ENCODE results near the gene CD44.
"Not testable (repeated sequence)": the region's sequence is repeated elsewhere in the genome, so short reads cannot be mapped to it uniquely, and the experiment has no call there.

CD44 gene

DNA sequence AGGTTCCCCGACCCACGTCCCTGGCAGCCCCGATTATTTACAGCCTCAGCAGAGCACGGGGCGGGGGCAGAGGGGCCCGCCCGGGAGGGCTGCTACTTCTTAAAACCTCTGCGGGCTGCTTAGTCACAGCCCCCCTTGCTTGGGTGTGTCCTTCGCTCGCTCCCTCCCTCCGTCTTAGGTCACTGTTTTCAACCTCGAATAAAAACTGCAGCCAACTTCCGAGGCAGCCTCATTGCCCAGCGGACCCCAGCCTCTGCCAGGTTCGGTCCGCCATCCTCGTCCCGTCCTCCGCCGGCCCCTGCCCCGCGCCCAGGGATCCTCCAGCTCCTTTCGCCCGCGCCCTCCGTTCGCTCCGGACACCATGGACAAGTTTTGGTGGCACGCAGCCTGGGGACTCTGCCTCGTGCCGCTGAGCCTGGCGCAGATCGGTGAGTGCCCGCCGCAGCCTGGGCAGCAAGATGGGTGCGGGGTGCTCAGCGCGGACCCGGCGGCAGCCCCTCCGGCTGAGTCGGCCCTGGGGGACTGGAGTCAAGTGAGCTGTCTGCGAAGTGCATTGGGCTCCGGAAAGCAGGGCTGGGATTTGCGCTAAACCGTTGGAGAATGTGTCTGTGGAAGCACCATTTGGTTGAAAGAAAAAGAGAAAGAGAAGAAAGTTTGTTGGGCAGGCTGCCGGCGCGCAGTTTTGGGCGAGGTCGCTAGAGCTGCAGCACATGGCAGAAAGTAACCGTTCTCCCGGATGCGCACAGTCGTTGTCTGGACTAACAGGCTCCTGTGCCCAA lies at the start of gene CD44:
Gene CD44, plus strand, starts transcription at position 229 of the 779 bp plus-strand sequence. Its CDS starts 133 bp downstream, at position 362.
- peak in 1 of 2 experiments; percentile 38 for DNase-seq

DNA sequence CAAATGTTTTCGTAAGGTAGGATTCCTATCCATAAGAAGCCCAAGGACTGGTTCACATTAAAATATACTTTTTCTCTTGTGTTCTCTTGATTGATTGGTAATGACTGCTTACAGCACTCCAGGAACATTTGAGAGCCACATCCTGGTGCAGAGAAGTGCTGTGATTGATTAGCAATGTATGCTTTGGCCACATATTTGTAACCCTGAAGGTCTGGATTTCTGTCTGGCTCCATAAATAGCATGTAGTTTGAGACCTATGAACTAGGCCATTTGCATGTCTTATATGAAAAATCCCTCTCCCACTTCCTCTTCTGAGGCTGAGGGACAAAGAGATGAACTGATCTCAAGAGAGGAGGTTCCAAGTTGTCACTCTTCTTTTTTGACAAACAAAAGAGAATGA lies 49.3 kb upstream of the CD44 start:
- no peak for DNase-seq

DNA sequence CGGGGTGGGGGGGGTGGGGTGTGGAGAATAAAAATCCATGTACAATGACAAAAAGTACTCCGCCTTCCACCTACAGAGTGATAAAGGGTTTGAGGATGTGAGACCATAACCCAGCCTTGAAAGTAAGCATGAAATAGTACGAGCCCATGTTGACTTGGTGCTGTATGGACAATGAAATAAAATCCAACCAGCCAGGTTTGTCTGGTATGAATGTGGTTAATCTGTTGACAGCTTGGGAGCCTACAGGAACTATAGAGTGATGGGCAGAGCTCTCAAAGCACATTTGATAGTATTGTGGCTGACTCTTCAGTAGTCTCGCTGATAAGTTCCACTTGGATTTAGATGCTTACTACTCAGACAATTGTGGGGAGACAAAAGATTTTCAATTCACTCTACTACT lies 48.8 kb upstream of the CD44 start:
- DNase-seq: no peak

DNA sequence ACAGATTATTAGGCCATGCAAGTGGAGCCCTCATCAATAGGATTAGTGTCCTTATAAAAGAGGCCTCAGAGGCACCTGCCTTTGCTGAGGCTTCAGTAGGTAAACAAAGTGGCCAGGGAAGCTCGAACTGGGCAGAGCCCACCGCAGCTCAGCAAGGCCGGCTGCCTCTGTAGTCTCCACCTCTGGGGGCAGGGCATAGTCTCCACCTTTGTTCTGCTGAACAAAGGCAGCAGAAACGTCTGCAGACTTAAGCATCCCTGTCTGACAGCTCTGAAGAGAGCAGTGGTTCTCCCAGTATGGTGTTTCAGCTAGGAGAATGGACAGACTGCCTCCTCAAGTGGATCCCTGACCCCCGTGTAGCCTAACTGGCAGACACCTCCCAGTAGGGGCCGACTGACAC lies 48.0 kb upstream of the CD44 start:
- DNase-seq: not testable (repeated sequence)

DNA sequence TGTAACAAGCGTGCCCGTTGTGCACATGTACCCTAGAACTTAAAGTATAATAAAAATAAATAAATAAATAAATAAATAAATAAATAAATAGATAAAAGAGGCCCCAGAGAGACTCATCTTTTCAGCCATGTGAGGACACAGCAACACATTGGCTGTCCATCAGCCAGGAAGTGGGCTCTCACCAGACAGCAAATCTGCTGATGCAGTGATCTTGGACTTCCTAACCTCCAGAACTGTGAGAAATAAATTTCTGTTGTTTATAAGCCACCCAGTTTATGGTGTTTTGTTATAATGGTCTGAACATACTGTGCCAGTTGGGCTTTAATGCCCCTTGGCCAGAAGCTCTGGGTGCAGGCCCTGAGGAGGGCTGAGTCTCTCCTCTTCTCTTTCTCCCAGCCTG lies 42.2 kb upstream of the CD44 start:
- no peak for DNase-seq

DNA sequence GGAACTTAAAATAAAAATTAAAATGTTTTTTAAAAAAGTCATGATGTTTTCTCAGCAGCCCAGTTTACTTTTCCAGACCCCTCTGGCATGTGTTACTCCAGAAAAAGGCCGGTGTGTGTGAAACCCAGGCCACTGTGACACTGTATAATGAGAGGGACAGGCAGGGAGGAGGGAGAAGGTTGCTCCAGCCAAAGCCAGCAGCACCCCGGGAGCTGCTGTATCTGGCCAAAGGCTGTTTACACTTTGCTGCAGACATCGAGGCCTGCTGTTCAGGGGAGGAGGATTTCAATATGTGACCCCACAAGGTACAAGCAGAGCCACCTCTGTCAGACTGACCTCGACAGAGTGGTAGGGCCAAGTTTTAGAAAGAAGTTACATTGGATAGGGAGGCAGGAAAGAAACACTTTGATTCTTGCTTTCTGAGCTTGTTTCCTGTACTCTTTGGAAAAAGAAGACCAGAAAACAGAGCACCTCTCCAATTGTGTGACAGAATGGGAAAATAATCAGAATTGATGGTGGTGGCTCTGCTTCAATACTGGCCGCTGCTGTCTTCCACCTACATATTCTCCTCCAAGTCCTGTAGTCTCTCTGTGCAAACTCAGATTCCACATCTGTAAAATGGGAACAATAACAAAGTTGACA lies 41.0 kb upstream of the CD44 start:
- DNase-seq: no peak

DNA sequence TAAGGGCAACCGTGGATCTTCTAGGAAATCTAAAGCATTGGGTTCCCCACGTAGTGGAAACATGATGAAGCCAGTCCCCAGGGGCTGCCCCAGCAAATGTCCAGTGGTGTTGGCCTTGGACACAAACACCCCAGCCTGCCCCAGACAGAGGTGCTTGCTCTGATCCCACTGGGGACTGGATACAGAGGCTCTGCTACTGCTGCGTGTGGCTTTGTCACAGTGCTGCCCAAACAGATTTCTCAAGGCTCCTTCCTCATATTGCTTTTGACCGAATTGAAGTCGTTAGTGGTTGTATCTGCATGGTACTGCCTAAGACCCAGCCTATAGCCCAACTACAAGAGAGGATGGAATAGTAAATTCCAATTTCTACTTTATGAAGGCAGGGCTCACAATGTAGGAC lies 40.1 kb upstream of the CD44 start:
- DNase-seq: no peak

DNA sequence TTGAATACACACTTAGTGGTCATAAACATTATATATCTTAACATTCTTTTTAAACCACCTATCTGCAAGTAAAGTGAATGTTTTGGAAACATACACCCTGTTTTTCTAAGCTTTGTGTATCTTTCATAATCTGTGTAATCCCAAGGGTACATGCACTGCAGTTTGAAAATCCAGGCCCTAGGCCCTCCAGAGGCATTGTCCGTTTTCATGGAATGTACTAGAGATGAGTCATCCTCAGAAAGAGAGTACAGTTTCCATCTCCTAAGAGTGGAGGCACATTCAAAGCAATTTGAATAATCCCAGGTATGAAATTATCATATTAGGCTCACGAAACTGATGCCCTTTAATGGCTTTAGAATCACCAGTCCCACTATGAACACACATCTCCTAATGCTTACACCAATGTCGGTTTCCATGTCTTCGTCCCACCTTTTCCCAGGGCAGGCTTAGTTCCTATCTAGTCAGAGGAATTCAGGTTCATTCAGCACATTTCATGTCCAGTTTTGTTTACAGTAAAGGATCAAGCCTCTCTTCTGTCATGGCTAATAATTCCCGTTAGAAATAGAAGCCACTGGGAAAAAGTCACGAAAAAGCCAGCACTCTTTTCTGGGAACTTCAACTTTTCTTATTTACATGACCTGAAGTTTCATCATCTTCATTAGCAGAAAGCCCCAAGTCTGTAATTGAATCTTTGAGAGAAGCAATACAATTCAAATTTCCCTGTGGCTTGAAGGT lies 39.5 kb upstream of the CD44 start:
- no peak for DNase-seq

DNA sequence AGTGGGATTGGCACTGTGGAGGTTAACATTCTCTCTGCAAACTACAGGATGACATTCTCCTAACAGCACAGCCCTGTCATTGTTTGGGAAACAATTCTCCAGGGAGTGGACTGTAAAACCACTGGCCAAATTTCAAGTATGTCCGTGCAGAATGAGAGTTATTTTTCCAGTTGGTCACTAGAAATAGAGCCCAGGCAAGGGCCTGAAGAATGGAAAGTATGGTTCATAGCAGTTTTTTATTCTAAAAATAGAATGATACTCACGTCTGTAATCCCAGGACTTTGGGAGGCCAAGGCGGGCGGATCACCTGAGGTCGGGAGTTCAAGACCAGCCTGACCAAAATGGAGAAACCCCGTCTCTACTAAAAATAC lies 39.0 kb upstream of the CD44 start:
- DNase-seq: no peak

DNA sequence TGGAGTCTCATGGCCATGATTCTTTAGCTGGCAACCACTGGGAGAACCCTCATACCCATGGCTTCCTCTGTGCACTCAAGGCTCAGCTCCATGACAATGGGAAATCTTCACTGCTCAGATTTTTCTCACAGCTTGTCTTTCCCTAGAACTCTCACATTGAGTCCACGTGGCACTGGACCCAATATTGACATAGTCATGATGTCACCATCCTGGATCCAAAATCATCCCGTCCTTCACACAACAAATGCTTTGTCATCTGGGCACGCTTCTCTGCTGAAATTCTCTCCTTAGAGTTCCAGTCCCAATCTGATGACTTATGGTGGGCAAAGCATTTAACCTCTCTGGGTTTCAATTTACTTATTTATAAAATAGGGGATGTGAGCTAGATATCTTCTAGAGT lies 37.7 kb upstream of the CD44 start:
- no peak for DNase-seq

DNA sequence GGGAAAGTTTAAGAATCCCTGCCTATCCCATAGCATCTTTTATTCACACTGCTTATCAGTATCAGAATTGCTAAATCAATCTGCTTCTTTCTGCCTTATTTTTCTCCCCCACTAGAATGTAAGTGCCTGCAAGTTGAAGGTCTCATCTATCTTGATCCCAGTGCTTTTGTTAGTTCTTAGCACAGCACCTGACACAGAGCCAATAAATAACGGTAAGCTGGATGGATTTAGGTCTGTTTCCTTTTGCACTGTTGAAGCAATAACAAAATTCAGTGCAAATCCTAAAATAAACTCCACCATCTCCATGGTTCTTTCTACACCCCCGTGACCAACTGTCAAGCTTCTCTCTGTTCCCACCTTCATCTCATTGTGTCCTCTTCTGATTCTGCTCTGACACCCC lies 36.7 kb upstream of the CD44 start:
- no peak for DNase-seq

DNA sequence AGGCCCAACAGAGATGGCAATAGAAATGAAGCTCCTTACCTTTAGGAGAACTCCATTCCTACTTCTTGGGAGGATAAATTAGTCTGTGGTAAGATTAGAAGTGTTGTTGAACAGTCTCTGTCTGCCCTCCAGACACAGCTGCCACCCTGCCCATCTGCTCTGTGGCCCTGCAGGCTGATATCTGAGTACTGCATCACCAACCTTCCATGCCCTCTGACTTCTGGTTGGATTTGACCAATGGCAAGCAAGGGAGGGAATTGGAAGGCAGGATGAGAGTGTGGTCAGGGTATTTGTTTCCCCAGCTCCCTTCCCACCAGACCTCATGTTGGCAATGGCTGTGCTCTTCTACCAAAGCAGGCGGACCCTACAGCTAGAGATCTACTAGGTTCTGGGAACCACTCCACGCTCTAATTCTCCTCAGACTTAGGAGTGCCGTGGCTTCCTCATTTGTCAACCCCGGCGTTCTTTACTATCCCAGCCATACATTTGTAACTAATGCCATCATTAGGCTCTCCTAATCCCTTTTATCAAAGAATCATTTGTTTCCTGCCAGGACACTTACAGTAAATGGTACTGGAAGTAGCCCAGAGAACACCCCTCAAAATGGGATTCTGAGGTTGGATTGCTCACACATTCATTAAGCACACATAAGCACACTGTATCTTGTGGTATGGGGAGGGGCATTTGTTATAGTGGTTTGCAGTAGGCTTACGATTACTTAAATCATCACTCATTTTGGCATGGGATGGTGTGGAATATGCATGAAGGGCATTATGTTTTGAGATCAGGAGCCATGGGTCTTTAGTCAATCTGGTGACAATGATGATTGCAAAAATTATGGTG lies 35.4 kb upstream of the CD44 start:
- DNase-seq: peak; percentile 5 to 48

DNA sequence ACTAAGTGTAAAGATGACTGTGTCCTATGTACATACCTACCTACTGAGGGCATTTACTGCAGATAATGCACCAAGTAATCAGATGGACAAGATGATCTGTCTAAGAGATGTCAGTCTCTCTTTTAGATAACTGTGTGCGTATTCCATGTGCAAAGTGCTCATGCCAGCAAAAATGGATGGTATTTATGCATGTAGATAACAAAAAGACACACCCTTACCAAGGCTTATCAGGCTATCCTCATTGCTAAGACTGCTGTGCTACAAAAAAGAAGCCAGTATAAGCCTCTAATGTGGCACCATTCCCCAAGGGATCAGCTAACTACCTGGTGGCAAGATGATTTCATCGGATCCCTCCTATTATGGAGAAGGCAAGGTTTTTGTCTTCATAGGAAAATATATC lies 34.3 kb upstream of the CD44 start:
- no peak for DNase-seq

DNA sequence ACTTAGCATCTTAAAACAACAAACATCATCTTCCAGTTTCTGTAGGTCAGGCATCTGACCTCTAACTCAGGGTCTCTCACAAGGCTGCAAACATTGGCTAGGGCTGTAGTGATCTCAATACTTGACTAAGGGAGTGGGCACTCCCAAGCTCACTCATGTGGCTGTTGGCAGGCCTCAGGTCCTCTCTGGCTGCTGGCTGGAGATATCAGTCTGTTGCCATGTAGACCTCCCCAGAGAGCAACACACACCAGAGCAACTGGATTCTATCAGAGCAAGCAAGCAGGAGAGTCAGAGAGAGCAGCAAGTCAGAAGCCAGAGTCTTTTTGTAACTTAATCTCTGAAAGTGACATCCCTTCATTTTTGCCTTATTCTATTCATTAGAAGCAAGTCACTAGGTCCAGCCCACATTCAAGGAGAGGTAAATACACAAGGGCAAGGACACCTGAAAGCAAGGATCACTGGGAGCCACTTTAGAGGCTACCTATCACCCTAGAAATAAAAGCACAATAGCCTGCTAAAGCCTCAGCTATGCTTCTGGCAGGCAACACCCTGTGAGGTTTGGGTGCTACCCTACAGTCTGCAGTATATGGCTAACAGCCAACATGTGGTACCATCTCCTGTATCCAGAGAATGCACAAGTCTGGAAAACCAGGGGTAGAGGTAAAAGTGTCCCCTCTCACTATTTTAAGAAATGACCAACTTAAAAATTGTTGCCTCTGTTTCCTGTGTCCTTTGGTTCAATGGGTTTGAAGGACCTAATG lies 33.5 kb upstream of the CD44 start:
- DNase-seq: no peak

DNA sequence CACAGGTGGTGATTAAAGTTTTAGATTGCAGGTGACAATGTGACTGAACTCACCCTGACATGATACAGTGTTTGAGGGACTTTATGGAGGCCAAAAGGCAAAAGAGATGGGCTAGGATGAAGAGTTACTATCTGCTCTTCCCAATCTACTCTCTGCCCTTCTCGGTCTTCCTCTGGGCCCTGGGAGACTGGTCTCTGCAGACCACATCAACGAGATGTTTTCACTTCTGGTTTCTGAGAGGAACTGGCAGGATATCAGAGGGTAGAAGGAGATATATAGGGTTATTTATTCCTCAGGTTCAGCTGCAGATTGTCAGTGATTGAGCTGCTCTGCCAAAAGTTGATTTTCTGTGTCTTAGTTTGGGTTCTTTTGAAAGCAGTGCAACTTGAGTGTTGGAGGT lies 32.4 kb upstream of the CD44 start:
- no peak for DNase-seq

DNA sequence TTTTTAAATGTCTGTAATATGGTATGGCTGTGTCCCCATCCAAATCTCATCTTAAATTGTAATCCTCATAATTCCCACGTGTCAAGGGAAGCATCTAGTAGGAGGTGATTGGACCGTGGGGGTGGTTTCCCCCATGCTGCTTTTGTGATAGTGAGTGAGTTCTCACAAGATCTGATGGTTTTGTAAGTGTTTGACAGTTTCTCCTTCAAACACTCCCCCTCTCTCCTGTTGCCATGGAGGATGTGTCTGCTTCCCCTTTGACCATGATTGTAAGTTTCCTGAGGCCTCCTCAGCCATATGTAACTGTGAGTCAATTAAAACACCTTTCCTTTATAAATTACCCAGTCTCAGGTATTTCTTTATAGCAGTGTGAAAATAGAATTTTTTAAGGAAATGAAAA lies 31.1 kb upstream of the CD44 start:
- DNase-seq: no peak

DNA sequence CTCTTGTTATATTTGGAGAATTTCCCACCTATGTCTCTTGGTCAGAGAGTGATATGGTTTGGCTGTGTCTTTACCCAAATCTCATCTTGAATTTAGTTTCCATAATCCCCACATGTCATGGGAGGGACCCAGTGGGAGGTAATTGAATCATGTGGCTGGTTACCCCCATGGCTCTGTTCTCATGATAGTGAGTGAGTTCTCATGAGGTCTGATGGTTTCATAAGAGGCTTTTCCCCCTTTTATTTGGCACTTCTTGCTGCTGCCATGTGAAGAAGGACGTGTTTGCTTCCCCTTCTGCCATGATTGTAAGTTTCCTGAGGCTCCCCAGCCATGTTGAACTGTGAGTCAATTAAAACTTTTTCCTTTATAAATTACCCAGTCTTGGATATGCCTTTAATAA lies 30.6 kb upstream of the CD44 start:
- DNase-seq: not testable (repeated sequence)

DNA sequence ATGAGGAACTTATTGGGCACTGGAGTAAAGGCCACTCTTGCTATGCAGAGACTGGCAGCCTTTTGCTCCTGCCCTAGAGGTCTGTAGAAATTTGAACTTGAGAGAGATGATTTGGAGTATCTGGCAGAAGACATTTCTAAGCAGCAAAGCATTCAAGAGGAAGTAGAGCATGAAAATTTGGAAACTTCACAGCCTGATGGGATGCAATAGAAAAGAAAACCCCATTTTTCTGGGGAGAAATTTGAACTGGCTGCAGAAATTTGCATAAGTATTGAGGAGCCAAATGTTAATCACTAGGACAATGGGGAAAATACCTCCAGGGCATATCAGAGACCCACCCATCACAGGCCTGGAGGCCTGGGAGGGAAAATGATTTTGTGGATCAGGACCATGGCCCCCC lies 29.9 kb upstream of the CD44 start:
- no peak for DNase-seq

DNA sequence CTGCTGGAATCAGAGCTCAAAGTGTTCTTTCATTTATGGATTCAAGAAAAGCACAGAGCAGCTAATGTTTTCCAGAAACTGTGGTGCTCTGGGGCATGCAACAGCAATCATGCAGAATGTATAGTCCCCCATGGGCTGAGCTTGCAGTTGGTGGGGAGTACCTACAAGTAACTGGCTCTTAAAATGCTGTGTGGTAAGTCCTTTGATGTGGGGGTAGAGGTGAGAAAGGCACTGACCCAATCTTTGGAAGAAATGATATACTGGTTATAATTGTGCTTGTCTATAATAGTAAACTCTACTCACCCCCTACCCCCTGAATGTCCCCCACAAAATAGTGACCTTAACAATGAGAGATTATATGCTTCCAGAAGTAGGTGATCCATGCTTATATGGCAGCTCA lies 29.1 kb upstream of the CD44 start:
- no peak for DNase-seq

DNA sequence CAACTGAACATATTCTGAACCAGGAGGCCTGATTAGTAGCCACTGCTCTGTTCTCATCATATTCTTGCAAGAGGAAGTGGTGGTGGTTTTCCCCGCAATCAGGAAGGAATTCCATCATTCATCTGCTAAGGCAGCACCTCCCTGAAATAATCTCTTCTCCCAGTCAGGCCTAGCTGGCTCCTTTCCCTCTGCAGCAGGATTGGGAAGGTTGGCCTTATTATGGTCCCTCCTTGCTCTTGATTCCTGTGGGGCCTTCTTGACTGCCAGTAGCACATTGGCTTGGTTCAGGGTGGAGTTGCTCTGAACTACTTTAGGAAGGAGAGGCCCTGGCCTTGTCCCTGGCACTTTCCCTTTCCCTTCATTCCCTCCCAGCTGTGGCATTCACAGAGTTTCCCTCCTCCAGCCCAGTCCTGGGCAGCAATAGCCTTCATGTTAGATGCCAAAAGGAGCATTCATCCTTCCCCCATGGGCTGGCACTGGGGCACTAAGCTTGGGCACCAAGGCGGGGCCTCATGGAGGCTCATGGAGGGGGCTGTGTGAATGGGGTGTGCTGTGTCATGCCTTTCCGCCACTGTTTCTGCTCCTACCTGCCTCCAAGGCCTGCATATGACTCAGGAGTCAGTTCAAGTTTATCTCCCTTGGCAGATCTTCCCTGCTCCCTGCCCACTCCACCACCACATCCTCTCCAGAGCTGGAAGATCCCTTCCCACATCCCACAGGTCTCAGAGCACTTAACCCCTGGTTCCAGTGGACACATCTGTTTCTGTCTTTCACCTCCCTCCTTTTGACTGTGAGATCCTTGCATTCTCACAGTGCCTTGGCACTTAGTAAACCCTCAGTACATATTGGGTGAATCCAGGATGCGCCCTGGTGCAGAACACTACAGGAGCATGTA lies 27.6 kb upstream of the CD44 start:
- no peak for DNase-seq

Data from NCI-H524 (cell line).